Adrenal gland (tissue), 5 donors: ENCODE data around the gene SLC6A20.

Source experiments
- CTCF ChIP-seq, 6 experiments: fragments of 450-650 bp in 4 of 6; fragments of 200-600 bp in 2 of 6; sonication (generic) in 1 of 6; IDR thresholded peaks; 1 replicate in 5 of 6; 2 replicates in 1 of 6; pipeline versions ENCODE4 v1.5.1 to v1.8.0; 2016 to 2021; ENCODE audit warnings: antibody characterized with exemption in 6 of 6, mild to moderate bottlenecking in 2 of 6, moderate library complexity in 1 of 6
- POLR2A ChIP-seq, 2 donors: fragments of 450-650 bp; IDR thresholded peaks; one replicate each; pipeline ENCODE4 v1.6.1; 2017; ENCODE audit warnings: antibody characterized with exemption in 2 of 2, mild to moderate bottlenecking in 2 of 2, moderate library complexity in 1 of 2
- donor health status: DM: no; HTN: no; CAD: no.

DNA sequence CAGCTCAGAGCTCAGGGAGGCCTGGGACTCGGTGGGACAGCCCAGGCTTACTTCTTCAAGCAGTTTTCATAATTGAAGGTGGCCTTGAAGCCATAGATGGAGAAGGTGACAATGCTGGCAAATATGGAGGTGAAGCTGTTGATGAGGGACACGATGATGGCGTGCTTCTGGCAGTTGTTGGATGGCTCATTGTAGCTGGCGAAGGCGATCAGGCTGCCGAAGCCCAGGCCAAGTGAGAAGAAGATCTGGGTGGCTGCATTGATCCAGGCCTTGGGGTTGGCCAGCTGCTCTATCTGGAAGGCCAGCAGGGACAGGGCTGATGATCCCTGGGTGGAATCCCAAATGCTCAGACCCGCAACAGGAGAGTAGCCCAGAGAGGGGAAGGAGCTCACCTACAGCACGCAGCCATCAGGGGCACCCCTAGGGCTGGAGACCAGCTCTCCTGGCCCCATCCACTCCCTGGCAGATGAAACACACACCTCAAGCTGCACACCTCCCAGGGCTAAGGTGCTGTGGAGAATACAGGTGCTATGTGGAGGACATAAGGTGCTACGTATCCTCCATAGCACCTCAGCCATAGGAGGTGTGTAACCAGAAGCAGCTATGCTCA, 25.1 kb downstream of the SLC6A20 start:
- TF ChIP-seq CTCF (IDR thresholded peaks at IDR 0.05) = no peak
- TF ChIP-seq POLR2A (IDR thresholded peaks at IDR 0.05) = no peak
